Trophoblast cell (in vitro differentiated cells and primary cell): Measurements from ENCODE around the gene ZNF555.
"Not testable (repeated sequence)": the region's sequence is repeated elsewhere in the genome, so short reads cannot be mapped to it uniquely, and the experiment has no call there.

Experiments
- DNase-seq, 2 donors: peaks; one replicate each; pipeline ENCODE4 v3.0.0-alpha.2; 2016
- H2AFZ ChIP-seq: 2 replicates; pipeline ENCODE4 v1.6.1; 2013; ENCODE audit warnings: low read length, moderate library complexity, mild to moderate bottlenecking; ENCODE audit not compliant: insufficient read depth, poor library complexity
- H2AK5ac ChIP-seq: 2 replicates; pipeline ENCODE4 v1.6.1; 2013; ENCODE audit warnings: mild to moderate bottlenecking, low read length
- H2BK120ac ChIP-seq: 2 replicates; pipeline ENCODE4 v1.6.1; 2013; ENCODE audit warnings: low read length, mild to moderate bottlenecking, moderate library complexity; ENCODE audit not compliant: insufficient read depth, poor library complexity
- H2BK12ac ChIP-seq: 2 replicates; pipeline ENCODE4 v1.6.1; 2013; ENCODE audit warnings: mild to moderate bottlenecking, low read length, moderate library complexity
- H2BK5ac ChIP-seq: 2 replicates; pipeline ENCODE4 v1.6.1; 2013; ENCODE audit warnings: low read length, low read depth, moderate library complexity, mild to moderate bottlenecking; ENCODE audit not compliant: poor library complexity
- H3K14ac ChIP-seq: 2 replicates; pipeline ENCODE4 v1.6.1; 2013; ENCODE audit warnings: mild to moderate bottlenecking, low read length
- H3K18ac ChIP-seq: 2 replicates; pipeline ENCODE4 v1.6.1; 2013; ENCODE audit warnings: mild to moderate bottlenecking, low read length
- H3K23ac ChIP-seq: 2 replicates; pipeline ENCODE4 v1.6.1; 2013; ENCODE audit warnings: low read length
- H3K27ac ChIP-seq: 2 replicates; pipeline ENCODE4 v1.5.1; 2013; ENCODE audit warnings: low read depth, mild to moderate bottlenecking, inconsistent platforms, low read length, moderate library complexity
- H3K27me3 ChIP-seq: 2 replicates; pipeline ENCODE4 v1.6.1; 2013; ENCODE audit warnings: inconsistent platforms, mild to moderate bottlenecking, low read length, moderate library complexity; ENCODE audit not compliant: insufficient read depth
- H3K36me3 ChIP-seq, 2 experiments: 1 replicate in 1 of 2; 2 replicates in 1 of 2; pipeline ENCODE4 v1.6.1; 2013; ENCODE audit warnings: low read length in 2 of 2, mild to moderate bottlenecking in 2 of 2, moderate library complexity in 1 of 2; ENCODE audit not compliant: insufficient read depth in 2 of 2, control insufficient read depth in 1 of 2
- H3K4ac ChIP-seq: 2 replicates; pipeline ENCODE4 v1.6.1; 2013; ENCODE audit warnings: low read depth, mild to moderate bottlenecking, low read length, moderate library complexity
- H3K4me1 ChIP-seq, 2 experiments: 1 replicate in 1 of 2; 2 replicates in 1 of 2; pipeline ENCODE4 v1.6.1; 2013; ENCODE audit warnings: low read length in 2 of 2, mild to moderate bottlenecking in 2 of 2, moderate library complexity in 1 of 2; ENCODE audit not compliant: insufficient read depth in 2 of 2, control insufficient read depth in 1 of 2
- H3K4me2 ChIP-seq: 2 replicates; pipeline ENCODE4 v1.6.1; 2013; ENCODE audit warnings: inconsistent platforms, mild to moderate bottlenecking, low read length, moderate library complexity
- H3K4me3 ChIP-seq: 2 replicates; pipeline ENCODE4 v1.5.1; 2013; ENCODE audit warnings: mild to moderate bottlenecking, low read depth, low read length, inconsistent platforms
- H3K79me1 ChIP-seq: one replicate; pipeline ENCODE4 v1.6.1; 2013; ENCODE audit warnings: low read length
- H3K79me2 ChIP-seq: 2 replicates; pipeline ENCODE4 v1.6.1; 2013; ENCODE audit warnings: low read length, mild to moderate bottlenecking; ENCODE audit not compliant: control insufficient read depth, insufficient read depth, poor library complexity
- H3K9ac ChIP-seq: 2 replicates; pipeline ENCODE4 v1.6.1; 2013; ENCODE audit warnings: mild to moderate bottlenecking, low read length
- H3K9me3 ChIP-seq: 2 replicates; pipeline ENCODE4 v1.6.1; 2013; ENCODE audit warnings: low read depth, mild to moderate bottlenecking, control low read depth, inconsistent platforms, low read length; ENCODE audit not compliant: insufficient read depth
- H4K12ac ChIP-seq: 2 replicates; pipeline ENCODE4 v1.6.1; 2013; ENCODE audit warnings: low read depth, mild to moderate bottlenecking, low read length, moderate library complexity
- H4K8ac ChIP-seq: 2 replicates; pipeline ENCODE4 v1.6.1; 2013; ENCODE audit warnings: low read depth, mild to moderate bottlenecking, low read length, moderate library complexity
- H4K91ac ChIP-seq: one replicate; pipeline ENCODE4 v1.6.1; 2013; ENCODE audit warnings: low read depth, mild to moderate bottlenecking, low read length, moderate library complexity
- WGBS: extraction: QIAGEN DNeasy Blood & Tissue Kit; methylation state at CpG from one replicate; pipeline ENCODE4 v1.1.7; 2013; ENCODE audit warnings: missing lambda C conversion rate; ENCODE audit not compliant: insufficient read length, insufficient coverage; ENCODE audit errors: extremely low coverage; 5-methylcytosine and 5-hydroxymethylcytosine counted together

ZNF555 gene

DNA sequence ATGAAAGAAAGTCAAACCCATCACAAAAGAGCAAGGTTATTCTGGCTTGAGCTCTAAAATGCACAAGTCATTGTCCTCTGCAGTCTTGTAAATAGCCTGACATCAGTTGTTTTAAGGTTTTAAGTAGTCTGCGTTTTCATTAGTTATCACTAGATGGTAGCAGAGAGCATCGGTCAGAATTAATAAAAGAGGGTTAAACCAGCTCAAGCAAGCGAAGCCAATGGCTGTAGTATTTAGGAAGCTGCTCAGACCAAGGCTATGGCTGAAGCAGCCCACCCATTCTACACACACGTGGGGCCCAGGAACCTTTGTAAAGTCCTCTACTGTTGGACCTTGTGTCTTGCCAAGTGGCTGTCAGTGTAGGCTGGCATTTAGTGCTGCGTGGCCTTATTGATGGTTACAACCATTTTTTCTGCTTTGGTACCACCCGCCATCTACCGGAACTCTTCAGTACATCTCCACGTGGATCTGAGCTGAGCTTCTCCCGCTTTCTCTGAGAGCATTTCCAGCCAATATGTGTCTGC is 46.2 kb downstream of the ZNF555 start:
- DNase-seq, result peak; percentile 40 to 93
- Histone ChIP-seq H4K91ac (no peak overlapping the region), H3K9ac (no peak overlapping the region), H3K4me2 (peak overlapping the region; percentile 41), H3K4me1 (no peaks in the 10 kb centered on the region), H3K27ac (no peak overlapping the region), H2BK120ac (no peak overlapping the region), H2BK12ac (no peak overlapping the region), H2AFZ (no peak overlapping the region), H2AK5ac (no peak overlapping the region), H3K36me3 (no peaks in the 10 kb centered on the region), H3K14ac (no peak overlapping the region), H3K18ac (no peak overlapping the region), H3K23ac (no peak overlapping the region), H4K8ac (no peak overlapping the region), H4K12ac (no peak overlapping the region), H3K79me2 (no peaks in the 10 kb centered on the region), H3K4me3 (no peak overlapping the region), H3K79me1 (no peaks in the 10 kb centered on the region), H3K9me3 (peaks cover 2% of the 10 kb centered on the region), H3K4ac (no peak overlapping the region), H2BK5ac (no peak overlapping the region), H3K27me3 (no peaks in the 10 kb centered on the region)
- no CpG with 5 or more reads among the region's 9 CpGs for WGBS

DNA sequence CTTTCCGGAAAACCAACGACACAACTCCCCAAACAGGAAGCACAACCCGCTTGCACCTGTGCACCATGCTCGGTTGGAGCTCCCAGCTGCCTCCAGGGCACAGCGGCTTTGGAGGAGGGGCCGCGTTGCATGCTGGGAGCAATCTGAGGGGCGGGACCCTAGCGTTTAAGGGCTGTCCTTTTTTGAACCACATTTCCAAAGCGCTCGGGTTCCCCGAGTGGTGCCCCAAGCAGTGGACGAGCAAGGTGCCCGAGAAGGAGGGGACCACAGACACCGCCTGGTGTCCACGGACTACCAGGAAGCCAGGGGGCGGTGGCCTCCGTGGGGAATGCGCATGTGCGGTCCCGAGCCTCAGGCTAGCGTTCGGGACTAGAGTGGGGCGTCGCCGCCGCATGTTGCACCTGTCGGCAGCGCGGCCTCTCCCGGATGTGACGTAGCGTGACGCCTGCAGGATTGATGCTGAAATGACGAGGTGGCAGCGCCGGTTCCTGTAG is 47.5 kb downstream of the ZNF555 start:
- peak; percentile 98 to 99 for DNase-seq
- no peak overlapping the region for H2BK120ac ChIP-seq
- H2AK5ac ChIP-seq, result no peak overlapping the region
- no peaks in the 10 kb centered on the region for H3K79me2 ChIP-seq
- peaks cover 0 to under 1% of the 10 kb centered on the region in 2 experiments for H3K4me1 ChIP-seq
- no peak overlapping the region for H2AFZ ChIP-seq
- H4K12ac ChIP-seq, result no peak overlapping the region
- H3K4ac ChIP-seq, result no peak overlapping the region
- no peak overlapping the region for H3K18ac ChIP-seq
- no peak overlapping the region for H3K4me3 ChIP-seq
- no peak overlapping the region for H3K4me2 ChIP-seq
- H2BK5ac ChIP-seq, result no peak overlapping the region
- H3K9me3 ChIP-seq, result peaks cover 3% of the 10 kb centered on the region
- no peaks in the 10 kb centered on the region for H3K36me3 ChIP-seq
- no peak overlapping the region for H2BK12ac ChIP-seq
- no peaks in the 10 kb centered on the region for H3K27me3 ChIP-seq
- H3K14ac ChIP-seq, result no peak overlapping the region
- no peak overlapping the region for H3K27ac ChIP-seq
- no peak overlapping the region for H3K23ac ChIP-seq
- H4K8ac ChIP-seq, result no peak overlapping the region
- H4K91ac ChIP-seq, result no peak overlapping the region
- no peak overlapping the region for H3K9ac ChIP-seq
- no CpG with 5 or more reads among the region's 37 CpGs for WGBS
- no peaks in the 10 kb centered on the region for H3K79me1 ChIP-seq

DNA sequence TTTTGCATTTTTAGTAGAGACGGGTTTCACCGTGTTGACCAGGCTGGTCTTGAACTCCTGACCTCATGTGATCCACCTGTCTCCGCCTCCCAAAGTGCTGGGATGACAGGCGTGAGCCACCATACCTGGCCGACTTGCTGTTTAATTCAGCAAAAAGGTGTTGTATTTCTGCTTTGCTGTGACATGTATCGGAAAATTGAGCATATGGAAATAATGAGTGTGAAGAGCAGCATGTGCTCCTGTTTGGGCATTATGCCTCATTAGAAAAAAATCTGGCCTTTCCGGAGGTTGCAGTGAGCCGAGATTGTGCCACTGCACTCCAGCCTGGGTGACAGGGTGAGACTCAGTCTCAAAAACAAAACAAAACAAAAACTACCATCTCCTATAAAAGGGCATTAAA is 49.3 kb downstream of the ZNF555 start:
- H2BK120ac ChIP-seq, H3K23ac ChIP-seq, H3K9me3 ChIP-seq, H3K27me3 ChIP-seq, H3K9ac ChIP-seq, H3K4me3 ChIP-seq, H3K4me1 ChIP-seq, H2AFZ ChIP-seq, H3K14ac ChIP-seq, H4K91ac ChIP-seq, H2BK12ac ChIP-seq, H3K27ac ChIP-seq, H3K79me2 ChIP-seq, H3K4me2 ChIP-seq, H4K12ac ChIP-seq, H3K36me3 ChIP-seq, H4K8ac ChIP-seq, H3K4ac ChIP-seq, H3K18ac ChIP-seq, H2BK5ac ChIP-seq, H3K79me1 ChIP-seq, H2AK5ac ChIP-seq: not testable (repeated sequence)
- WGBS, result no CpG with 5 or more reads among the region's 8 CpGs
- peak; percentile 54 to 92 for DNase-seq

DNA sequence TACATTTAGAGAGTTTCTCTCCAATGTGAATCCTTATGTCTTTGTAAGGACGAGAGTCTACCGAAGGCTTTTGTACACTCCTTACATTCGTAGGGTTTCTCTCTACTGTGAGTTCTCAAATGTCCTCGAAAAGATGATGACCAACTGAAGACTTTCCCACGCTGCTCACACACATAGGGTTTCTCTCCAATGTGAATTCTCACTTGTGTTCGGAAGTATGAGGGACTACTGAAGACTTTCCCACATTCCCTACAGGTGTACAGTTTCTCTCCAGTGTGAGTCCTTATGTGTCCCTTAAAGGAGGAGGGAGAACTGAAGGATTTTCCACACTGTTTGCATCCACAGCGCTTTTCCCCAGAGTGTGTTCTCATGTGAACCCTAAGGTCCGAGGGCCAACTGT is 55.4 kb downstream of the ZNF555 start:
- no peak for DNase-seq
- Histone ChIP-seq H2AK5ac (no peak overlapping the region), H3K14ac (no peak overlapping the region), H3K9me3 (peaks cover 7% of the 10 kb centered on the region), H3K18ac (no peak overlapping the region), H2BK5ac (no peak overlapping the region), H2BK12ac (no peak overlapping the region), H2AFZ (no peak overlapping the region), H3K4ac (no peak overlapping the region), H3K4me3 (no peak overlapping the region), H3K79me1 (peaks cover 5% of the 10 kb centered on the region), H3K36me3 (no peaks in the 10 kb centered on the region), H4K8ac (no peak overlapping the region), H3K9ac (no peak overlapping the region), H2BK120ac (no peak overlapping the region), H3K23ac (no peak overlapping the region), H3K4me2 (no peak overlapping the region), H4K91ac (no peak overlapping the region), H3K27me3 (no peaks in the 10 kb centered on the region), H3K27ac (no peak overlapping the region), H3K79me2 (peaks cover 5% of the 10 kb centered on the region), H4K12ac (no peak overlapping the region), H3K4me1 (peaks cover 0 to 6% of the 10 kb centered on the region in 2 experiments)
- WGBS, result no CpG with 5 or more reads among the region's 8 CpGs
